SHP77 (cell line): ENCODE data around the gene MRS2.

Experiments
- DNase-seq, 2 experiments: peaks; one replicate each; lab custom pipeline; 2025; lab: John Stamatoyannopoulos, UW

The MRS2 gene

DNA sequence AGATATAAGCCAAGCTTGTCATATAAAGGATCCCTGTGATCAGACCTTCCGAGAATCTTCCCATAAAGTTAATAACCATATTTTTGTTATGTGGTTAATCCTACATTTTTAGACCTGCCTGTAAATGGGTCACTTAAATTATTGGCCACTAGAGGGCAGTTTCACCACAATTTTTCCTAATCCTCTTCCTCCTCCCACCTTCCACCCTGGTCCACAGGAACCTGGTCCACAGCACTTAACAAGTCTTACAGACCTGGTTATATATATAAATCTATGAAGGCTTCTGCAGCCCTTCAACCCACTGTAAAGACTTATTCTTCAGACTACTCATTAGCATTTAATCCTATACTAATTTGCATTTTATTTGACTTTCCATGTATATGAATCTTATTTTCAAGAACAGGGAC is 28.3 kb downstream of the MRS2 start:
- peak; percentile 32 to 34 for DNase-seq

DNA sequence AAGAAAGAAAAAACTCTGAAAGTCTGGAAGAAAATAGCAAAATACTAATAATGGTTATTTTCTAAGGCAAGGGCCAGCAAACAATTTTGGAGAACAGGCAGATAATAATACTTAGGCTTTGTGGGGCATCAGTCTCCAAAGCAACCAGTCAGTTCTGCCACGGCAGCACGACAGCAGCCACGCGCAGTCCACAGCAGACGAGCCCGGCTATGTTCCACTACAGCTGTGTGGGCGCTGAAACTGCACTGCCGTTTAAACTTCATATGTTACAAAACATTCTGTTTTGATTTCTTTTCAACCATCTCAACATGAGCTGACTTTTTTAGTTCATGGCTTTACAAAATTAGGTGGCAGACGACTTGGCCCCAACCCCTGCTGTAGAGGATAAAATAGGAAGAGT is 29.9 kb downstream of the MRS2 start:
- DNase-seq = no peak

- no peak for DNase-seq
Measured at GRCh38 chr6:24436979-24437378, 34.2 kb downstream of the MRS2 start.

DNA sequence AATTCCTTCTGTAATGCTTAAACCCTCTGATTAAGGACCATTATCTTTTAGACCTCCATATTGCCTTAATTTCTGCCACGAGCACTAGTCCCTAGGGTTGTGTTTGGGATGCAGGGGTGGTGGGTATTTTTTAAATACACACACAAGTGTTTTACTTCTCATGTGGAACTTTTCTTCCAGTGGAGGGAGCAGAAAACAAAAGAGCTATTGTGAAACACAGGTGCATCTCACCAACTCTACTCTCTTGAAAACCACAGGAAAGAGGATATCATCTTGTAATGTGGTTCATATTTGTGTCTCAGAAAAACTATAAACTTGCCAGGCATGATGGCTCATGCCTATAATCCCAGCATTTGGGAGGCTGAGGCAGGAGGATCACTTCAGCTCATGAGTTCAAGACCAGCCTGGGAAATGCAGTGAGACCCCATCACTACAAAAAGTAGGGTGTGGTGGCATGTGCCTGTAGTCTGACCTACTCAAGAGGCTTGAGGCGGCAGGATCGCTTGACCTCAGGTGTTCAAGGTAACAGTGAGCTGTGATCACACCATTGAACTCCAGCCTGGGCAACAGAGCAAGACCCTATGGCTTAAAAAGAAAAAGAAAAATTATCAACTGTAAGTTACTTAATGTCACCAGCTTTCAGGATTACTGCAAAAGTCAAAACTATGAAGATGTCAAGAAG is 37.3 kb downstream of the MRS2 start:
- DNase-seq = no peak

- no peak for DNase-seq
Measured at GRCh38 chr6:24440897-24441598, 38.3 kb downstream of the MRS2 start.

DNA sequence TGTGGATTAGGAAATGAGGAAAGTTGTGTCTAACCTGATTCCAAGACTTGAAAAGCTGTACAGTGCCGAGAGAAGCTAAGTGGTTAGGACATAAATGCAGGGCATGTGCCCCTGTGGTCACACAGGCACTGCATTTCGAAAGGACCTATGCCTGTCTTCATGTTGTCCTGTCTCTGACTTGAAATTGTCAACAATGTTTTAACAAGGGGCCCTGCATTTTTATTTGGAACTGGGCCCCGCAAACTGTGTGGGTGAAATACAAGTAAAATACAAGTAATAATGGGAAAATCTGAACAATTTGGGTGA is 38.8 kb downstream of the MRS2 start:
- no peak for DNase-seq

- DNase-seq = no peak
Measured at GRCh38 chr6:24444588-24444987, 41.9 kb downstream of the MRS2 start.

DNA sequence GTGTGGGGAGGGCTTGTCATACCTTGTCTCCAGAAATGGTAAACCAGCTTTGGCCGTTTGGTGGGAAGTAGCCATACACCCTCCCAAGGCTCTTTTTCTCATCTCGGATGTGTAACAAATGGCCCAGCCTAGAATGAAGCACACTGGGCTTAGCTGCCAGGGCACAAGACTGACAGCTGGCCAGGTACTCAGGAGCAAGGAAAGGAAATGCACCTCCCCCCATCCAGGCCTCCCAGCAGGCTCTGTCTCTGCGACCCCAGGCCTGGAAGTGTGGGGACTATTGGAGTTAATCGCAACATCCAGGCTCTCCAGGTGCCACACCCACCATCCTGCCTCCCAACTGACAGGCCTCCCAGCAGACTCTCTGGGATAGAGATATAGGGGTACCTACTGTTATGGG is 43.0 kb downstream of the MRS2 start:
- no peak for DNase-seq

DNA sequence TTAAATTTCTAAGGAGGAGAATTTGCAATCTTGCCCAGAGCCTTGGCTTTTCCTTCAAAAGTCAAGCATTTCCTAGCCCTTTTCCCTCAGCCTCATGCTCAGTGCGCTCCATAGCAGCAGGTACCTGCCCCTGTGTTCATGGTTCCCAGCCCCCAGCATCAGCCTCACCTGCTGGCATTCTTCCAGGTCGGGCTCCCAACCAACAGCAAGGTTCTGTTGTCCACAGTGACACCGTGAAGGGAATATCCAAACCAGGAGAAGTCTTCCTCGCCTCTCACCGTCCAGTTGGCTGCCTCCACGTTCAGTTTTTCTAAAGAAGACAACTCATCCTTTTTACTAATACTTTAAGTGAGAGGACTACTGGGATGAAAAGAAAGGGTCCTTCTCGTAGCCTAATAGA is 43.9 kb downstream of the MRS2 start:
- no peak for DNase-seq

DNA sequence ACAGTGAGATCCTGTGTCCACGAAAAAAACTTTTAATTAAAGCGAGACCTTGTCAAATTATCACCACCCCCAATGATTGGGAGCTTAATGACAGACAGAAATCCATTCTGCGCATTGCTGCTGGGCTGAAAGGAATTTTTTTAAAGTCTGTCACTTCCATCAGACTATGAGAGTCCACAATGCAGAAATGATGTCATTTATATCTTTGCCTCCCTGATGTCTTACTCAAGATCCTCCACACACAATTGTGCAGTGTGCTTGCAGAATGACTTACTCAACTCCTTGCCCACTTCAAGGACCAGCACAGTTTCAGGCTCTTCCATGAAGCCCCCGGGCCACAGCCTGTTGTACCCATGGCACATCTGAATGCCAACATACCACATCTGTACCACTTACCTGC is 45.7 kb downstream of the MRS2 start:
- DNase-seq = no peak

GRCh38 chr6:24448828-24449525 is 46.2 kb downstream of the MRS2 start:
- no peak for DNase-seq

GRCh38 chr6:24451581-24452388 is 49.0 kb downstream of the MRS2 start:
- no peak for DNase-seq

DNA sequence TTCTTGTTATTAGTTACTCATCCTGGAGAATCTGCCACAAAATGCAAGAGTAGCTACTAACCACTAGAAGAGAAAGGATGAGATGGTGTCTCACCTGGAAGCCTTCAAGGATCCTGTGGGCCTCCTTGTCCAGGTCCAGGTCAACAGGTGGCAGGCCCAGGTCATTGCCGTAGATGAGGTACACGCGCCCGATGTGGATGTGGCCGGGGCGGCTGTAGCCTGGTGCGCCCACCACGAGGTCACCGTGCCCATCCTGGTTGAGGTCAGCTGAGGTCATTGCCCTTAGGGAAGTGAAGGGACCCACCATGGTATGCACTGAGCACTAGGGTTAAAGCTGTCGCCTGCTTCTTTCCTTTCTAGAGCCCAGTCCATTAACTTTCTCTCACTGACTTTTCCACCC is 51.2 kb downstream of the MRS2 start:
- DNase-seq = no peak

DNA sequence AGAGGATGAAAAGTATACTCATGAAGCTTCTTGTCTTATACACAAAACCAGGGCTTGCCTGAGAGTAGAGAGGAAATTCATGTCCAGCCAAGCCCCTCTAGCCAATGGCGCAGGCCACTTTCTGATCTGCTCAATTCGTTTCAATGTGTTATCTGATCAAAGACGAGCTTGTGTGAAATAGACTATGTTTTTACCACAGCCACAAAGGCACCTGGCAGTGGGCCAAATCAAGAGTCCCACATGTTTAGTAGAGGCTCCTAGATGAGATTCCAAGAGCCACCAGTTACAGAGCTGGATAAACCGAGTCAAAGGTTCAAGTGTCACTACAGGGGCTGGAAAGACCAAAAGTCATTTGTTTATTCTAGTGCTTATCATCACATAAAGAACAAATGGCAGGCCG is 51.7 kb downstream of the MRS2 start:
- no peak for DNase-seq

- DNase-seq = no peak
Measured at GRCh38 chr6:24455061-24455460, 52.3 kb downstream of the MRS2 start.

DNA sequence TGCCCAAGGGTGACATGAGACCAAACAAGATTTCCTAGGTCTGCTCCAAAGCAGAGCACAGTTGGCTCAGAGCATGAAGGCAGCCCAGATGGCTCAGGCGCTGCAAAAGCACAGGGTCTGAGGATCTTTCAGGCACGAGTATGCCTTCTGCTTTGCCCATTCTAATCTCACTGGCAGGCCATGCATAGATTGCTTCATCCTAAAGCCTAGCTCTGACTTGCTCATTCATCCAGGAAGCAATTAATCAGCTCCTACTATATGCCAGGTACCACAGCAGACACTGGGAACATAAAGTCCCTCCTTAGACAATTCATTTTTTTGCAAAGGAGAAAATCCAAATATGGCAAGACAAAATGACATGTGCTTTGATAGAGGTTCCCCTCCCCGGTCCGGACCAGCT is 55.4 kb downstream of the MRS2 start:
- no peak for DNase-seq

DNA sequence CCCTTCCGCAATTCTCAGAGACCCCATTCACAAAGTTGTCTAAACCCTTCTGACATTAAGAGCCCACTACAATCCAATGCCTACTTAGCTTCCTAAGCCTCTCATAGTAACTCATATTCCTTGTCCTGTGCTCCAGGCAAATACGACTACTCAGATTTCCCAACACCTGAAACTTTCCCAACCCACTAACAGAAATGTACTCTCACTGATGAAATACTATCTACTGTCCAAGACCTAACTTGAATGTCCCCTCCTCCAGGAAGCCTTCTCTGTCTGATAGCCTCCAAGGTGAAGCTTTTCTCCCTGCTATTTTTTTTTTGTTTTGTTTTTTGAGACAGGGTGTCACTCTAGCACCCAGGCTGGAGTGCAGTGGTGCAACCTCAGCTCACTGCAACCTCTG is 56.2 kb downstream of the MRS2 start:
- no peak for DNase-seq

DNA sequence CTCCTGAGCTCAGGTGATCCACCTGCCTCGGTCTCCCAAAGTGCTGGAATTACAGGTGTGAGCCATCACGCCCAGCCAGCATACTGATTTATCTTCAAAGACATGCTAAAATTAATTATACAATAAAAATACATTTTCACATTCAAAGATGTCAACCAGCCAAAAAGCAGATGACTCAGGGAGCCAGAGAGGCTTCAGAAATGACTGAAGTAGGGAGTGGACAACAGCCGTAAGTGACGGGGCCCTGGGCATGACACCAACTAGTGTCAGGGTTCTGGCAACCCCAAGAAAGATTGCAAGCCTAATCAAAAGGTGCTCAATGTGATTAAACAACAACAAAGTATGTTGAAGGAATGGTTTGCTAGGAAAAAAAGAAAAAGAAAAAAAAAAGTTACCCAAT is 58.2 kb downstream of the MRS2 start:
- DNase-seq = no peak

DNA sequence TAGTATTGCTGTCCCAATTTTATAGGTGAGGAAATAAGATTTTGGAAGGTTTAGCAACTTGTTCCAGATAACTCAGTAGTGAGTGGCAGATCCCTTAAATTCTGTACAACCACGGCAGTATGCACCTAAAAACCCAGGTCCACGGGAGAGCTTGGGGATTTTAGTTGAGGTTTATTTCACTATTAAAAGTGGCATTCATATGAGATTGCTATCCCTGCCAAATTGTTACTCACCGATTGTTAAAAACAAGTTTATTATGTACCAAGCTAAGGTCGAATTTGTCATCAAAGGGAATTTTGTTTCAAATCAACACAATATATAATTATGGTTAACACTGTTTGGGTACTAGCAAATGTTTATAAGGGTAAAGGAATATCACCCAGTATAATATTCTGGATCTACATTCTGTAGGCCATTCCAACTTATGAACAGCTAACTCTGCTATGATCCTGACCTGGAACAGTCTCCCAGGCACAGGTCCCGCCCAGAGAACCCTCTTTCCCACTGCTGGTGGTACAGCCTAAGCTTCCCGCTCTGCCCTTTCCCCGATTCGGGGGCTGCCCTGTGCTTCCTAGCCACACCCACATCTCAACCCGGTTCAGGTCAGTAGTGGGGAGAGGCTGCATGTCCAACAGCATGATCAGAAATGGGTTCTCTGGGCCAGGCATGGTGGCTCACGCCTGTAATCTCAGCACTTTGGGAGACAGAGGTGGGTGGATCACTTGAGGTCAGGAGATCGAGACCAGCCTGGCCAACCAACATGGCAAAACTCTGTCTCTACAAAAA is 61.7 kb downstream of the MRS2 start:
- no peak for DNase-seq

- DNase-seq = no peak
Measured at GRCh38 chr6:24469811-24470210, 67.1 kb downstream of the MRS2 start.

GRCh38 chr6:24472181-24472580 is 69.4 kb downstream of the MRS2 start:
- DNase-seq = no peak
